GM19467 (cell line): ENCODE data around the gene DDHD1.

Source experiments
- ATAC-seq: cut with Tn5 transposase; IDR thresholded peaks from one replicate; pipeline ENCODE4 v1.9.1; 2021; ENCODE audit warnings: mild to moderate bottlenecking, moderate library complexity; ENCODE audit not compliant: unreplicated experiment

Gene DDHD1

GRCh38 chr14:53035336-53036210 is 117.5 kb downstream of the DDHD1 start:
- ATAC-seq, result no peak

GRCh38 chr14:53034688-53035230 is 118.4 kb downstream of the DDHD1 start:
- ATAC-seq, result no peak

- no peak for ATAC-seq
Measured at GRCh38 chr14:53034036-53034435, 119.1 kb downstream of the DDHD1 start.

- ATAC-seq, result no peak
Measured at GRCh38 chr14:53032838-53033390, 120.2 kb downstream of the DDHD1 start.

GRCh38 chr14:53032161-53032803 is 120.8 kb downstream of the DDHD1 start:
- no peak for ATAC-seq

GRCh38 chr14:53027562-53027961 is 125.6 kb downstream of the DDHD1 start:
- no peak for ATAC-seq

- no peak for ATAC-seq
Measured at GRCh38 chr14:53027041-53027440, 126.1 kb downstream of the DDHD1 start.

- ATAC-seq, result no peak
Measured at GRCh38 chr14:53023325-53023724, 129.8 kb downstream of the DDHD1 start.

GRCh38 chr14:53022593-53022992 is 130.5 kb downstream of the DDHD1 start:
- ATAC-seq, result no peak

GRCh38 chr14:53020193-53020932 is 132.8 kb downstream of the DDHD1 start:
- no peak for ATAC-seq

- no peak for ATAC-seq
Measured at GRCh38 chr14:53019406-53019805, 133.7 kb downstream of the DDHD1 start.

- ATAC-seq, result no peak
Measured at GRCh38 chr14:53017837-53018236, 135.3 kb downstream of the DDHD1 start.

GRCh38 chr14:53016919-53017318 is 136.2 kb downstream of the DDHD1 start:
- no peak for ATAC-seq

GRCh38 chr14:53016491-53016890 is 136.6 kb downstream of the DDHD1 start:
- no peak for ATAC-seq

GRCh38 chr14:53011053-53011462 is 142.1 kb downstream of the DDHD1 start:
- no peak for ATAC-seq

GRCh38 chr14:53010193-53011040 is 142.7 kb downstream of the DDHD1 start:
- ATAC-seq, result no peak

- ATAC-seq, result no peak
Measured at GRCh38 chr14:53006931-53007562, 146.1 kb downstream of the DDHD1 start.

GRCh38 chr14:53004976-53005375 is 148.1 kb downstream of the DDHD1 start:
- no peak for ATAC-seq

- no peak for ATAC-seq
Measured at GRCh38 chr14:53003776-53004175, 149.3 kb downstream of the DDHD1 start.

- no peak for ATAC-seq
Measured at GRCh38 chr14:53002576-53002975, 150.5 kb downstream of the DDHD1 start.
